Neural progenitor cell (in vitro differentiated cells): Measurements from ENCODE around the gene KCTD15.

Experiments
- CTCF ChIP-seq: fragments of 200-600 bp; sonication (generic); IDR thresholded peaks from 2 replicates; pipeline ENCODE4 v1.5.1; 2017; ENCODE audit warnings: antibody characterized with exemption, mild to moderate bottlenecking
- EZH2 ChIP-seq: fragments of 200-600 bp; sonication (generic); IDR thresholded peaks from 2 replicates; pipeline ENCODE4 v1.6.1; 2017; ENCODE audit warnings: antibody characterized with exemption, mild to moderate bottlenecking, moderate library complexity
- EZH2phosphoT487 ChIP-seq: fragments of 200-600 bp; sonication (generic); IDR thresholded peaks from 2 replicates; pipeline ENCODE4 v1.6.1; 2017; ENCODE audit warnings: antibody characterized with exemption

- TF ChIP-seq CTCF (no peak), EZH2phosphoT487 (no peak), EZH2 (no peak)
Observed at GRCh38 chr19:33813391-33814101, 16.9 kb downstream of the KCTD15 start.
